ENCODE results near the gene FGF18. TPM values are rescaled to one million over a fixed set of nuclear protein-coding genes. Genes with fewer than 3 reads are reported as not detected.

FGF18 gene
- total RNA-seq, 1 experiment from 2014 or later, result 0.94 TPM

DNA sequence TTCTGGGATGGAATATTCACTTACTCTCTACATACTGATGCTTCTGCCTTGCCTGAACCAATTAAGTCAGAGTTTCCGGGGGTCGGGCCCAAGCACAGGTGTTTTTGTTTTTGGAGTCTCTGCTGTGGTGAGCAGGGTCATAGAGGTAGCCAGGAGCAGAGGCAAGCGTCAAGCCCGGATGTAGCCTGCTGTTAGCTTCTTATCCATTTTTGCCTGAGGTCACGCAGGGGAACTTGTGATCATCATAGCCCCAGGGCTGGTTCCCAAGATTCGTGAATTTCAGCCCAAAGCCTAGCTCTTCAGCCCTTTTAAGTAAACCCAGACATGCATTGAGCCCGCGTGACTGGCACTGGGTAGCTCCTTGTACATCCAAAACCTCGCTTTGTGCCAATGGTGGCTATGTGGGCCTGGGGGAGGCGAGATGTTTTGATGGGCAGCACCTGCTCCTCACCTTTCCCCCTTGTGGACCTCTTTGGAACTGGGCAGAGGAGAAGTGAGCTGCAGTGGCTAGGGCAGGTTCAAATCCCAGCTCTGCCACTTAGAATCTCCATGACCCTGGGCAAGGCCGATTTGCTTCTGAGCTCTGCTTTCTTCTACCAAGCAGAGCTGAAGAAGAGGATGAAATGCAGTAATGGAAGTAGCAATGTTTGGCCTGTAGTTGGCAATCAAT, 33.7 kb downstream of the FGF18 start:
- Mint-ChIP-seq H3K4me1 (peaks cover 43 to 56% of the 10 kb centered on the region in 2 experiments), H3K36me3 (ENCODE audit: insufficient read depth in 1 of 3, low read depth in 3 of 3) (no peaks in the 10 kb centered on the region; a peak in 2 of 7 replicates), H3K27ac (no peak overlapping the region), H3K27me3 (ENCODE audit: low read depth) (peaks cover 32% of the 10 kb centered on the region), H3K9me3 (no peaks in the 10 kb centered on the region), H3K4me3 (no peak overlapping the region)
- peak; percentile 53 for DNase-seq
- no peak overlapping the region for H4K91ac ChIP-seq (ENCODE audit: insufficient read length, low read depth, low read length)
- no peak overlapping the region for H2BK120ac ChIP-seq (ENCODE audit: low read depth, low read length, poor library complexity, severe bottlenecking)
- H3K9me3 ChIP-seq (ENCODE audit: control insufficient read depth, low read depth, low read length), result no peaks in the 10 kb centered on the region
- H3K79me2 ChIP-seq (ENCODE audit: insufficient read depth, low read length), result no peaks in the 10 kb centered on the region
- H2BK5ac ChIP-seq (ENCODE audit: insufficient read length, low read length), result no peak overlapping the region
- no peak overlapping the region for H3K4me2 ChIP-seq (ENCODE audit: insufficient read depth, insufficient read length, low read length)
- no peak overlapping the region for H2BK12ac ChIP-seq (ENCODE audit: insufficient read length, low read depth, low read length)
- H3T11ph ChIP-seq (ENCODE audit: low read length), result no peak overlapping the region
- no peak overlapping the region for H2AK5ac ChIP-seq (ENCODE audit: insufficient read length, low read length)
- TF ChIP-seq, protein P1, sequence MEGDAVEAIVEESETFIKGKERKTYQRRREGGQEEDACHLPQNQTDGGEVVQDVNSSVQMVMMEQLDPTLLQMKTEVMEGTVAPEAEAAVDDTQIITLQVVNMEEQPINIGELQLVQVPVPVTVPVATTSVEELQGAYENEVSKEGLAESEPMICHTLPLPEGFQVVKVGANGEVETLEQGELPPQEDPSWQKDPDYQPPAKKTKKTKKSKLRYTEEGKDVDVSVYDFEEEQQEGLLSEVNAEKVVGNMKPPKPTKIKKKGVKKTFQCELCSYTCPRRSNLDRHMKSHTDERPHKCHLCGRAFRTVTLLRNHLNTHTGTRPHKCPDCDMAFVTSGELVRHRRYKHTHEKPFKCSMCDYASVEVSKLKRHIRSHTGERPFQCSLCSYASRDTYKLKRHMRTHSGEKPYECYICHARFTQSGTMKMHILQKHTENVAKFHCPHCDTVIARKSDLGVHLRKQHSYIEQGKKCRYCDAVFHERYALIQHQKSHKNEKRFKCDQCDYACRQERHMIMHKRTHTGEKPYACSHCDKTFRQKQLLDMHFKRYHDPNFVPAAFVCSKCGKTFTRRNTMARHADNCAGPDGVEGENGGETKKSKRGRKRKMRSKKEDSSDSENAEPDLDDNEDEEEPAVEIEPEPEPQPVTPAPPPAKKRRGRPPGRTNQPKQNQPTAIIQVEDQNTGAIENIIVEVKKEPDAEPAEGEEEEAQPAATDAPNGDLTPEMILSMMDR (conservative IDR thresholded peaks at IDR 0.05), result peak; percentile 45
- H2BK20ac ChIP-seq (ENCODE audit: low read depth, low read length, poor library complexity, severe bottlenecking), result no peak overlapping the region
- peaks cover 12% of the 10 kb centered on the region; the same call in 1 of the 2 replicates for H3K4me1 ChIP-seq (ENCODE audit: insufficient read depth, low read length)
- no peak overlapping the region for H3K23ac ChIP-seq (ENCODE audit: insufficient read length, low read depth, low read length)
- H3K4ac ChIP-seq (ENCODE audit: low read depth, low read length), result no peak overlapping the region
- no peak overlapping the region for H3K14ac ChIP-seq (ENCODE audit: insufficient read depth, low read length)
- no peak overlapping the region for H2AFZ ChIP-seq (ENCODE audit: low read length)
- no peak overlapping the region for H3K9ac ChIP-seq (ENCODE audit: extremely low read depth, insufficient read length, low read length)
- no peak overlapping the region for H4K8ac ChIP-seq (replicated peaks; ENCODE audit: insufficient read length, low read depth, low read length)
- no peak overlapping the region for H2BK15ac ChIP-seq (ENCODE audit: low read depth, low read length)
- no peak overlapping the region for H4K5ac ChIP-seq (ENCODE audit: insufficient read length, low read depth, low read length)
- H3K56ac ChIP-seq (ENCODE audit: insufficient read length, low read depth, low read length), result no peak overlapping the region
- no CpG with 5 or more reads among the region's 11 CpGs for WGBS (ENCODE audit: extremely low coverage, insufficient read length, low lambda C conversion rate)
- no peaks in the 10 kb centered on the region for H4K20me1 ChIP-seq (ENCODE audit: control insufficient read depth, insufficient read depth, insufficient read length)
- H3K79me1 ChIP-seq (ENCODE audit: insufficient read depth, low read depth, low read length, poor library complexity, severe bottlenecking), result no peaks in the 10 kb centered on the region
- no peak overlapping the region for H3K27ac ChIP-seq (ENCODE audit: insufficient read length, low read depth, low read length)
- H3K23me2 ChIP-seq (ENCODE audit: insufficient read length, low read depth, low read length, poor library complexity, severe bottlenecking), result no peaks in the 10 kb centered on the region
- H3K27me3 ChIP-seq (ENCODE audit: insufficient read depth, low read length), result no peaks in the 10 kb centered on the region
- H3K18ac ChIP-seq (ENCODE audit: insufficient read length, low read depth, low read length), result no peak overlapping the region
